Adrenal gland (tissue), 12 donors: ENCODE data around the gene SAFB2. TPM values are rescaled to one million over a fixed set of nuclear protein-coding genes. Genes with fewer than 3 reads are reported as not detected.

Source experiments
- DNase-seq, 7 donors: peaks; one replicate each; pipeline ENCODE4 v3.0.0-alpha.2; 2019 to 2020
- H3K27ac ChIP-seq, 5 donors: fragments of 200-600 bp; sonication (generic) in 4 of 5; 1 replicate in 3 of 5; 2 replicates in 2 of 5; pipeline versions ENCODE4 v1.5.1 to v1.8.0; 2016 to 2020; ENCODE audit warnings: mild to moderate bottlenecking in 1 of 5
- H3K27me3 ChIP-seq: fragments of 200-600 bp; 2 replicates; pipeline ENCODE4 v1.8.0; 2021
- H3K36me3 ChIP-seq, 2 donors: fragments of 200-600 bp; replicated peaks in 1 of 2; 1 replicate in 1 of 2; 2 replicates in 1 of 2; pipeline versions ENCODE4 v1.5.1 to v1.8.0; 2018 to 2022
- H3K4me1 ChIP-seq, 2 donors: fragments of 200-600 bp; replicated peaks in 1 of 2; 1 replicate in 1 of 2; 2 replicates in 1 of 2; pipeline versions ENCODE4 v1.5.1 to v1.8.0; 2018 to 2021
- H3K4me3 ChIP-seq, 4 donors: fragments of 200-600 bp; sonication (generic) in 3 of 4; one replicate each; pipeline ENCODE4 v1.5.1; 2016 to 2018
- H3K9me3 ChIP-seq, 3 donors: fragments of 200-600 bp; sonication (generic) in 1 of 3; replicated peaks in 1 of 3; 1 replicate in 2 of 3; 2 replicates in 1 of 3; pipeline versions ENCODE4 v1.5.1 to v1.8.0; 2016 to 2021
- POLR2A ChIP-seq, 2 donors: fragments of 450-650 bp; IDR thresholded peaks; one replicate each; pipeline ENCODE4 v1.6.1; 2017; ENCODE audit warnings: antibody characterized with exemption in 2 of 2, mild to moderate bottlenecking in 2 of 2, moderate library complexity in 1 of 2
- WGBS, 4 donors: extraction: QIAGEN DNeasy Blood & Tissue Kit in 2 of 4; methylation state at CpG; one replicate each; pipeline versions ENCODE4 v1.1.5 to v1.1.7; 2013 to 2017; 5-methylcytosine and 5-hydroxymethylcytosine counted together
- intact Hi-C, 2 donors: fragments of 100-400 bp; cut with DNase I; formaldehyde crosslinking; loops; one replicate each; pipeline versions ENCODE4 v1.14.1 to v1.15.0; 2022 to 2023
- polyA plus RNA-seq, 3 donors: library from polyadenylated mRNA; stranded (reverse); fragments of 200-250 nt in 2 of 3; fragments of 350-450 nt in 1 of 3; fragmentation: Illumina TruSeq in 1 of 3; extraction: RNeasy Lipid Tissue Mini Kit (QIAGEN cat#74804) in 1 of 3; gene quantifications; one replicate each; pipeline ENCODE4 v1.2.3, GENCODE V29; 2013 to 2014
- total RNA-seq, 9 donors: library from RNA; depleted of rRNA in 4 of 9; stranded (reverse); fragments of >200 nt in 4 of 9; fragments of 120-200 nt in 1 of 9; fragmentation: NEBNext Ultra II Directional in 1 of 9; extraction: Animal tissue kit (Norgen Biotek cat#: 25700) in 1 of 9; gene quantifications; one replicate each; pipeline versions ENCODE4 v1.1.0 to v1.2.4, GENCODE V29; 2013 to 2023
- TF ChIP-seq, protein P1 (sequence below), 6 experiments: fragments of 450-650 bp in 4 of 6; fragments of 200-600 bp in 2 of 6; sonication (generic) in 1 of 6; IDR thresholded peaks; 1 replicate in 5 of 6; 2 replicates in 1 of 6; pipeline versions ENCODE4 v1.5.1 to v1.8.0; 2016 to 2021; ENCODE audit warnings: antibody characterized with exemption in 6 of 6, mild to moderate bottlenecking in 2 of 6, moderate library complexity in 1 of 6
- donor health status: healthy with polysubstance abuse.
- donor health status: Bipolar disorder and iron deficiency.
- donor health status: DM: yes; HTN: yes; CAD: no.
- donor health status: DM: no; HTN: no; CAD: no.
- donor health status: DM: no; HTN: no; CAD: no.
- donor health status: DM: yes; HTN: yes; CAD: no.

The SAFB2 gene
- total and polyA plus RNA-seq, 12 donors = 27.1 to 254 (median 65.2) TPM

DNA sequence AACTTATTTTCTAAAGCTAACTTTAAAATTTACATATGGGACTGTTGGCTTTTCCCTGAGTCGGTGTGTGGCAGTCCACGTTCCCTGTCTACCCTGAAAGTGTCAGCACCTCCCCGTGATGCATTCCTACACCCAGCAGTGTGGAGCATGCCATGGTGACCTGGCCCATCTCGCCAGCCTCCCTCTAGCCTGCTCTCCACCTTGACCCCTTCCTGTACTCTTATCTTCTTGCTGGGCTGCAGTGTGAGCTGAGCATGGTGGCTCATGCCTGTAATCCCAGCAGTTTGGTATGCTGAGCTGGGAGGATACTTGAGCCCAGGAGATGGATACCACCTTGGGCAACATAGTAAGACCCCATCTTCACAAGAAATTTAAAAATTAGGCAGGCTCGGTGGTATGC is 32.4 kb upstream of the SAFB2 start:
- 75 to 82% (median 78%) methylated on average over 5 of the region's 5 CpGs for WGBS, 4 donors
- no peak overlapping the region for H3K4me3 ChIP-seq
- no peaks in the 10 kb centered on the region for H3K9me3 ChIP-seq
- H3K4me1 ChIP-seq = no peaks in the 10 kb centered on the region
- no peaks in the 10 kb centered on the region for H3K27me3 ChIP-seq
- H3K36me3 ChIP-seq = peaks cover 0 to 99% of the 10 kb centered on the region in 2 donors
- peak in 1 of 7 donors; percentile 14 for DNase-seq
- intact Hi-C loops = no loop called here
- H3K27ac ChIP-seq = no peak overlapping the region
- no peak for TF ChIP-seq POLR2A (IDR thresholded peaks at IDR 0.05)
- TF ChIP-seq, protein P1, sequence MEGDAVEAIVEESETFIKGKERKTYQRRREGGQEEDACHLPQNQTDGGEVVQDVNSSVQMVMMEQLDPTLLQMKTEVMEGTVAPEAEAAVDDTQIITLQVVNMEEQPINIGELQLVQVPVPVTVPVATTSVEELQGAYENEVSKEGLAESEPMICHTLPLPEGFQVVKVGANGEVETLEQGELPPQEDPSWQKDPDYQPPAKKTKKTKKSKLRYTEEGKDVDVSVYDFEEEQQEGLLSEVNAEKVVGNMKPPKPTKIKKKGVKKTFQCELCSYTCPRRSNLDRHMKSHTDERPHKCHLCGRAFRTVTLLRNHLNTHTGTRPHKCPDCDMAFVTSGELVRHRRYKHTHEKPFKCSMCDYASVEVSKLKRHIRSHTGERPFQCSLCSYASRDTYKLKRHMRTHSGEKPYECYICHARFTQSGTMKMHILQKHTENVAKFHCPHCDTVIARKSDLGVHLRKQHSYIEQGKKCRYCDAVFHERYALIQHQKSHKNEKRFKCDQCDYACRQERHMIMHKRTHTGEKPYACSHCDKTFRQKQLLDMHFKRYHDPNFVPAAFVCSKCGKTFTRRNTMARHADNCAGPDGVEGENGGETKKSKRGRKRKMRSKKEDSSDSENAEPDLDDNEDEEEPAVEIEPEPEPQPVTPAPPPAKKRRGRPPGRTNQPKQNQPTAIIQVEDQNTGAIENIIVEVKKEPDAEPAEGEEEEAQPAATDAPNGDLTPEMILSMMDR (IDR thresholded peaks at IDR 0.05) = no peak

DNA sequence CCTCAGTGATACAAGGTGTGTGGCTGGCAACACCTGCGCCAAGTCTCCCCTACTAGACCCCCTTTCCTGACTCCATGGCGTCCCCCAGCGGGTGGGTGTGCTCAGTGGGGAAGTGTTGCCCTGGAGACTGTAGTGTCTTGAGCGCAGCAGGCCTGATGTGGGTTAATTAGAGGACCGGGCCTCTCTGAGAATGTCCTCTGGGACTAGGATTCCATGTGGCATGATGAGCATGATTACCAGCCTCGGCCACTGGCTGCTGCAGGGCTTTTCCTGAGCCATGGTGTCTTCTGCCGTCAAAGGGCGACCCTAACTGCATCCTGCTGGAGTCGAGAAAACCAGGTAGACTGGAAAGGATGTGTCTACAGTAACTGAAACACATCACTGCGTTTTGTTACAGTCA is 29.7 kb upstream of the SAFB2 start:
- Histone ChIP-seq H3K36me3 (peaks cover 0 to 91% of the 10 kb centered on the region in 2 donors), H3K4me1 (no peaks in the 10 kb centered on the region), H3K9me3 (no peaks in the 10 kb centered on the region), H3K4me3 (no peak overlapping the region), H3K27ac (no peak overlapping the region), H3K27me3 (no peaks in the 10 kb centered on the region)
- TF ChIP-seq, protein P1 (IDR thresholded peaks at IDR 0.05) = no peak
- no peak for TF ChIP-seq POLR2A (IDR thresholded peaks at IDR 0.05)
- peak in 1 of 7 donors; percentile 11 for DNase-seq
- intact Hi-C loops = no loop called here
- WGBS, 4 donors = 85 to 92% (median 88%) methylated on average over 8 to 10 of the region's 10 CpGs

GRCh38 chr19:5651361-5651760 is 28.8 kb upstream of the SAFB2 start:
- Histone ChIP-seq H3K27ac (no peak overlapping the region), H3K9me3 (no peaks in the 10 kb centered on the region), H3K4me3 (no peak overlapping the region), H3K36me3 (peaks cover 0 to 91% of the 10 kb centered on the region in 2 donors), H3K4me1 (no peaks in the 10 kb centered on the region), H3K27me3 (no peaks in the 10 kb centered on the region)
- peak in 1 of 7 donors; percentile 3 for DNase-seq
- 90 to 100% (median 96%) methylated on average over 3 to 5 of the region's 5 CpGs for WGBS, 4 donors
- intact Hi-C loops = no loop called here
- TF ChIP-seq, protein P1 (IDR thresholded peaks at IDR 0.05) = no peak
- no peak for TF ChIP-seq POLR2A (IDR thresholded peaks at IDR 0.05)

- intact Hi-C loops = no loop called here
- H3K4me3 ChIP-seq = no peak overlapping the region
- TF ChIP-seq, protein P1 (IDR thresholded peaks at IDR 0.05) = no peak
- TF ChIP-seq POLR2A (IDR thresholded peaks at IDR 0.05) = no peak
- H3K9me3 ChIP-seq = no peaks in the 10 kb centered on the region
- WGBS, 4 donors = 89 to 93% (median 90%) methylated on average over 9 to 11 of the region's 11 CpGs
- peaks cover 3 to 16% of the 10 kb centered on the region in 2 donors for H3K4me1 ChIP-seq
- DNase-seq = no peak
- no peaks in the 10 kb centered on the region for H3K27me3 ChIP-seq
- peaks cover 0 to 91% of the 10 kb centered on the region in 2 donors for H3K36me3 ChIP-seq
- no peak overlapping the region for H3K27ac ChIP-seq
These were observed 25.9 kb upstream of the SAFB2 start for GRCh38 chr19:5648464-5648863.
